Medulla oblongata (tissue), 1 donor: ENCODE results near the gene FRMPD2.
"Not testable (repeated sequence)": the region's sequence is repeated elsewhere in the genome, so short reads cannot be mapped to it uniquely, and the experiment has no call there.

Source experiments
- DNase-seq: peaks from one replicate; pipeline ENCODE4 v3.0.0-alpha.2; 2015; ENCODE audit errors: extremely low spot score

The FRMPD2 gene

DNA sequence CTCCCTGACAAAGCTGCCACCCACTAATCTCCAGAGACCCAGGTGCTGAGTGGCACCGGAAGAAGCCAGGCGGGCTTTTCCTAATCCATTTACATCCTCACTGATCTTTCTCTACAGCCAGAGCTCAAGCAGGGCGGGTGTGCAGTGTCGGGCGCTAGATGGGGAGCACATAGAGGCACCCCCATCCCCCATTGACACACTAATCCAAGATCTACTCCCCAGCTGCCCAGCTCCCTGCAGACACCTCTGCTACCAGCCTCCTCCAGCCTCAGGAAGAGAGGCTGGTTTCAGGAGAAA lies 22.2 kb downstream of the FRMPD2 start:
- DNase-seq = no peak

DNA sequence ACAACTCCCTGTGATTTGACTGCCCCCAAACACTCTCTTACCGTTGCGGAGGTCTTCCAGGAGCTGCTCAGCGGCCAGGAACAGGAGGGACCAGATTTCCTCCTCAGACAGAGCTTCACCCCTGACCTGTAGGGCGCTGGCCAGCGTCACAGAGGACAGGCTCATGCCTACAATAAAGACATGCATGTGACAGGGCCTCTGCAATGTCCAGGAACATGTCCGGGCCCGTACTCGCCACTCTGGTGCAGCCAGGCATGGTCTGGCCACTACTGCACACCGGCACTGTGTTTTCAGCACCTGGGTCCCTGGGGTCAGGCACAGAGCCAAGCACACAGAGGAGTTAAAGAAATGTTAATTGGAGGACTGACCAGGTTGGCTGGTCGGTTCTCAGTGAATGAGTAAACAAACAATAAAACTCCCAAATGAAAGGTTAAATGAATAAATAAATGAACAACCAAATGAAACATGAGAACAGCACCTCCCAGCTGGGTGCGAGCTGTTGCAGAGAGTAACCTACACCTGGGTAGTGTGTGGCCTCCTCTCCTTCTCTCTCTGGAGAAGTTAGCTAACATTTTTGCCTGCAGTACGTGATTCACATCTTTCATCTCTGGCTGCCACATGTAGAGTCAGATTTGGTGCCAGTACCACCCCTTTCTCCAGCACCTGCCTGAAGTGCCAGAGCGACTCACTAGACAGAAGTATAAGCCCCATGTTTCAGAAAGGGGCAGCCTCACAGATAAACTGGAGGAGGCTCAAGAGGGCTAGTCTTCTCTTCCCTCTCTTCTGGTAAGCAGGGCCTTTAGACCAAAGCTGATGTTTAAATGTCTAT lies 22.8 kb downstream of the FRMPD2 start:
- no peak for DNase-seq

DNA sequence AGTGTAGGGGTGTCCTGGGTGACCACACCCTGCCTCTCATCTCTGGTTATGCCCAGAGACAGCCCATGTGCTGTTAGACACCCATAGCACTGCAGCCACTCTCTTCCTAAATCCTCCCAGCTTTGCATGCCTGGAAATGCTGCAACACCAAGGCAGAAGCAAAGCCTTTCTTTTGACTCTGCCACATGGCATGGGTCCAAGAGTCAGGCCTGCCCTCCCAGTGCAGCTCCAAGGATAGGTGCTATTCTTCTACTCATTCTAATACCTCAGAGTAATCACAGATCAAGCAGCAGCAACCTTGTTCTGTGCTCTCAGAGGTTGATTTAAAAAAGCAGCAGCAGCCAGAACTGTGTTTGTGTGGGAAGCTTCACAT lies 23.4 kb downstream of the FRMPD2 start:
- DNase-seq = no peak

DNA sequence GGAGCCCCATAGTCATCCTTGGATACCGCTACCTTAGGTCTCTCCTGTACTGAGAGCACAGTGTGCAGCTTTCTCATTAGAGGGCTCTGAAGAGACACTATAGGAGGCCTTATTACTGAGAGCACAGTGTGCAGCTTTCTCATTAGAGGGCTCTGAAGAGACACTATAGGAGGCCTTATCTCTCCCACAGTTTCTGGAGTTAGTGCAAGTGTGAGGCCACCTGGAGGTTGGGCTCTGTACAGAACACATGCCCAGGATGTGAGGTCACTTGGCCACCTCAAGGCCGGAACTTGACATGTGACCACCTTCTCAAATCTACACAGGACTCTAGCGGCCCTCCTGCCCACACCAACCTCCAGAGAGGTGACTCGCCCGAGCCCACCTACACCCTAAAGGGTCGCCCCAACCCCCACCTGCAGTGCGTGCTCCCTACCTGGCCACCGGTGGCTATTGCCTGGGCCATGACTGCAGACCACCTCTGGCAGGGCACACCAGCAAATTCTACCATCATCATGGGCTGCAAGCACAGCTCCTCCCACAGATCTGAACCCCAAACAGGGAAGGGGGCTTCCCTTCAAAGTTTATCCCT lies 24.6 kb downstream of the FRMPD2 start:
- DNase-seq = no peak

DNA sequence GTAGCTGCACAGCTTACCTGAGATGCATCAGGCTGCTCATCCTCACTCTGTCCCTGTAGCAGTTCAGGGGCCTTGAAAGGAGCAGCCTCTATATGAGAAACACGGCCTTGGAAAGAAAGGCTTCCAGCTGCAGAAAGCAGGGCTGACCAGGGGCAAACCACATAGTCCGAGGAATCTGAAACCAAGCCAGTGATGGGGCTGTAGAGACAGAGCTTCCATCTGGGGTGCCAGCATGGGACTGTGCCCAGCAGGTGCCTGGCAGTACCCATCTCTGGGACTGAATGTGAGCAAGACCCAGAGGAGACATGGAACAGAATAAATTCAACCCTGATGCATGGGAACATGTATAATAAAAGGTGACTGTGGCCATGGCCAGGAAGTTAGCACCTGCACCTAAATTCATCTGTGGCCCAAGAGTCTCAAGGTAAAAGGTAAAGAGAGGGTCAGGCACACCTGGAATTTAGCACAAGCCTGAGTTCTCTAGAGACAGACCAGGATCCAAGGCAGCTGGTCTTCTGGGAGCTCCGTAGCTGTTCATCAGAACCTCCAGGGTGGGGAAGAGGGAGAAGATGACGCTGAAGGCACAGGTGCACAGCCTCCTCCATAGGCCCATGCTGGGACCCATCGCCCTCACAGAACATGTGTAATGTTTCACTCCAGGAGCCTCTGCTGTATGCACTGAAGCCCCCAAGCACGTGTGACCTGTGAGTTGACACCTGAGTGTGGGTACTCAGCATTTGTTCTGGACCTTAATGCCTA lies 25.3 kb downstream of the FRMPD2 start:
- DNase-seq = no peak

DNA sequence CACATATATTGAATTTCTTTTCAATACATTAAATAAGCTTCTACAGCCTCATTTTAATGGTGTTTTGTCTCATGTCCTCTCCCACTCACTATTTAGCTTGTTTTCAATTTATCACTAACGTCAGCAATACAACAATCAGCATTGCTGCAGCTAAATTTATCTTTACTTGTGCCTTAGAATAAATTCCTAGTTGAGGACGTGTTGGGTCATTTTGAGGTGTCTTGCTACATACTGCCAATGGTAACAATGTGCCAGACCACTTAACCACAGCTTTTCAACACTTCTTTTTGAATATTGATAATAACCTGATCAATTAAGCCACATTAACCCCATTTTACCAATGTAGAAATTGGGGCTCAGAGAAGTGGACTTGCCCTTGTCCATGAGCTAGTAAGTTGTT lies 26.0 kb downstream of the FRMPD2 start:
- no peak for DNase-seq

DNA sequence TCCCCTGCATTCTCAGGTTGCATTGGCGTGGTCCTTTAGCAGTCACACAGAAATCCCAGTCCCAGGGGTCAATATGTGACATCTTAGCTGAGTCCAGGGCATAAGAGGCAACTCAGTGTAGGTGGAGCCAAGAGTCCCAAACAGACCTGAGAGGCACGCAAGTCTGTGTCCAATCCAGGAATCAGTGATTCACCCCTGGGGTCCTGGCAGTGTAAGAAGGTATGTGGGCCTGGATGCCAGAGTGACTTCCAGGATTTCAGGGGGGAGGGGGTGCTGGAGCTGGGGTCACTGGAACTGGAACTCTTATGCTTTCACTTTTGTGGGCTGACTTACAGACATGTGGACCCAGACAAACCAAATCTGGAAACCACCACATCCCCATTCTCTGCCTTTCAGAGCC lies 26.8 kb downstream of the FRMPD2 start:
- no peak for DNase-seq

DNA sequence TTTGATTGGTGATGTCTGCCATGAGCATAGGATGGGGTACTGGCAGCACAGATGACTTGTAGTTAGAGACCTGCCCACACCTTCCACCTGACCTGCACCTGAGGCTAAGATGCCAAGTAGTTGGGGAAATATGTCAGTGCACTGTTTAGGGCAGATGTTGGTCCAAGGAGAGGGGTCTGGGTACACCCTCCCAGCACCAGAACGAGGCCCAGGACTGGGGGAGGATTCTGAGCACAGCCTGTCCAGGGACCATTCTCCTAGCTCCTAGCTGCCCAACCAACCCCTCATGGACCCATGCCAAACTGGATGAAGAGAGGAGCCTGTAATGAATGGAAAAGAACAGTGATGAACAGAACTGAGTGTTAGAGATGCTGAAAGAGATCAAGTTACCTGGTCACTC lies 28.0 kb downstream of the FRMPD2 start:
- no peak for DNase-seq

DNA sequence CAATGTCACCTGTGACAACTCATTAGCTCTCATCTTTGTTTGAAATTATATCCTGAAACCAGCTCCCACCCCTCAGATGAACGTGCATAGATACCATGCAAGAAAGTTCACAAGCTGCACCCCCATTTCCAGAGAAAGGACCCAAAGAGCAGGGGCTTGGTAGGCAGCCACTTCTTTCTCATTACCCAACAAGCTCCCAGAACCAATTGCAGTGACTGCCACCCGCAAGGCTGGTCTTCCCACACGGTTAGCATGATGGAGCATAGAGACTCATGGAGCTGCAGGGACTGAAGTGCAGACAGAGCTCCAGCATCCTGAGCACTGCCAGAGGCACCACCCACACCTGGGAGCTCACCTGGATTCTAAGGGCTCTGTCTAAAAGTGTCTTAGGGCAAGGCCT lies 28.5 kb downstream of the FRMPD2 start:
- no peak for DNase-seq

DNA sequence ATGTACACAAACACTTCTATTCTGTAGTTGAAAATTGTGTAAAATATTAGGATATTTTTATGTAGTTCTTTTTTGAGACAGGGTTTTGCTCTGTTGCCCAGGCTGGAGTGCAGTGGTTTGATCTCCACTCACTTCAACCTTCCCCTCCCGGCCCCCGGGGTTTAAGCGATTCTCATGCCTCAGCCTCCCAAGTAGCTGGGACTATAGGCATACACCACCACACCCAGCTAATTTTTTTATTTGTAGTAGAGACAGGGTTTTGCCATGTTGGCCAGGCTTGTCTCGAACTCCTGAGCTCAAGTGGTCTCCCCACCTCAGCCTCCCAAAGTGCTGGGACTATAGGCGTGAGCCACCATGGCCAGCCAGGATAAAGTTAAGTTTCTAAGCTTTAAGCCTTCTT lies 30.6 kb downstream of the FRMPD2 start:
- not testable (repeated sequence) for DNase-seq

DNA sequence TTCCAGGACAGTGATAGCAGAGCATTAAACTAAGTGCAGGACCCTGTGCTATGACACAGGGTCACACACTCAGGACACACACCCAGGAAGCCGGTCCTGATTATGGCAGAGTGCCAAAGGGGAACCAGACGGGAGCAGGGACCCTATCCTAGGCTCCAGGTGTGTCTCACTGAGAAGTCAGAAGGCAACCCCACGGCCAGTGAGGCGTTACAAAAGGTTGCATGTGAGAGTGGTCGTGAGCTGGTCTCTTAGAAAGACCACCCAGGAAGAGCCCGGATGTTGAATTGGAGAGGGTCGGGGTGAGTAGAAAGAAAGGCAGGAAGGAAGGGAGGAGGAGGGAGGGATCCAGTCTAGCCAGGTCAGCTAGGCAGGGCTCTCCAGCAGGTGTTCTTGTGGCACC lies 31.0 kb downstream of the FRMPD2 start:
- DNase-seq = no peak

DNA sequence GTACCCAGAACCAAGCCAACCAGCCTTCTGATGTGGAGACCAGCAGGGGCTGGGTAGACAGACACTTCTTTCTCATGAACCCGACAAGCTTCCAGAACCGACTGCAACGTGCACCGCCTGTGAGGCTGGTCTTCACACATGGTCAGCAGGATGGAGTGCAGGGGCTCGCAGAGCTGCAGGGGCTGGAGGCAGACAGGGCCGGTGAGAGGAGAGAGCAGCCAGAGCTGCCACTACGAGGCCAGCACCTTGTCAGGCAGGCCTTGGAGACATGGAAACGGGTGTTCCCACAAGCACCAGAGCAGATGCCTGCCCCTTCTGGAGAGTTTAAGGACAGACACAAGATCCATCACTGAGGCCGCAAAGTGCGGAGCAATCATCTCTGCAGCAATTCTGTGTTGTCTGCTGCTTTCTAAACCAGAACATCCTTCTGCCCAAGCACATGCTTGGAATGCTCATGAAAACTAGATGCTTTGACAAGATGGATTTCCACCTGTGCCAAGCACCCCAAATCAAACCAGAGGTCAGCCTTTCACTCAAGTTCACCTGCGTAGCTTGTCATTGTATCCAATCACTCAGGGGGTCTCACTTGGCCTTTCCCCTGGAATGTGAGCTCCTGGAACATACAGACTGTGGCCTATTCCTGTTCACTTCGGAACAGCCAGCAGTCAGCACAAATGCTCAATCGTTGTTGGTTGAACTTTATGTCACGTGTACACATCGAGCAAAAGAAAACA lies 32.2 kb downstream of the FRMPD2 start:
- DNase-seq = no peak

DNA sequence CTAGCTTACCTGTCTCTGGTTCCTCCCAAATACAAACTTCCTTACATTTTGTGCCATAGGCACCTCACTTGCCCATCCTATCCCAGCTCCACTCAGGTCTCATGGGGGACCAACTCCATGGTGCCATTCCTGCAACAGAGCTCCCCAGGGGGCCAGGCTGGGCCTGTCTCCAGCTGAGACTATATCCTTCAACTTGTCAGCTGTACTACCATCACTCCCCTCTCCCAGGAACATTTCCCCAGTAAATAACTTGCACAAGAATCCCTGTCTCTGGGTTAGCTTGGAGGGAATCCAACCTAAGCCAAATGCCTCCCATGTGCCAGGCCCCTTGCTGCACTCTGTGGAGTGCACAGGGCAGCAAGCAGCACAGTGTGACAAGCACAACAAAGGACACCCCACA lies 33.2 kb downstream of the FRMPD2 start:
- DNase-seq = no peak

DNA sequence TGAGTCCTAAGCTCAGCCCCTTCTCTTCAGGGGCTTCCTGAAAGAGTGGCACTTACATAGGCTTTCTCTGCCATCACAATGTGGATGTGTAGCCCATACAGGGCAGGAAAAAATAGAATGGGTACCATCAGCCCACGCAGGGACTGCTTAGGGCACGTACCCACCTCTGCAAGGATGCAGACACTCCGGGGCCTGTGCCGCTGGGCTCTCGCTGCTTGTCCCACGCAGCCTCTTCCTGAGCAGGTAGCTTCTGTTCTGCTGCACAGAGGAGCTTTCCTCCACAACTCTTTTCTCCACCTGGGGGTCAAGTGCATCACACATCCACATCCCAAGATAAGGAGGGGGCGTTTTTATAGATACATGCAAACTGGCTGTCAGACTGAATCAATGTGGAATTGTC lies 34.3 kb downstream of the FRMPD2 start:
- DNase-seq = no peak

DNA sequence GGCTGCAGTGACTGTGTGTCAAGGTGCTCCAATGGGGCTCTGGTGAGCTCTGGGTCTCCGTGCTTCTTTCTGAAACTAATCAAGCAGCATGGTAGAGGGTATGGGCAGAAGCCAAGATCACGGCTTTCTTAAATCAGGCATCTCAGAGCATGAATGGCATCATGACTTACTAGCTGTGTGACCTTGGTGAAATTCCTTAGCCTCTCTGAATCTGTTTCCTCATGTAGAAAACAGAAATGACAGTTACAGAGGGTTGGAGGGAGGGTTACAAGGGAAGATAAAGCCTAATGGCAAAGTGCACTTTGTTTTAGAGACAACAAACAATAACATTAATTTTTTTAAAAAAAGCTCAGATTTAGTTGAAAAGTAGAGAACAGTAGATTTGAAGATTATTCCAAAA lies 34.9 kb downstream of the FRMPD2 start:
- DNase-seq = no peak

DNA sequence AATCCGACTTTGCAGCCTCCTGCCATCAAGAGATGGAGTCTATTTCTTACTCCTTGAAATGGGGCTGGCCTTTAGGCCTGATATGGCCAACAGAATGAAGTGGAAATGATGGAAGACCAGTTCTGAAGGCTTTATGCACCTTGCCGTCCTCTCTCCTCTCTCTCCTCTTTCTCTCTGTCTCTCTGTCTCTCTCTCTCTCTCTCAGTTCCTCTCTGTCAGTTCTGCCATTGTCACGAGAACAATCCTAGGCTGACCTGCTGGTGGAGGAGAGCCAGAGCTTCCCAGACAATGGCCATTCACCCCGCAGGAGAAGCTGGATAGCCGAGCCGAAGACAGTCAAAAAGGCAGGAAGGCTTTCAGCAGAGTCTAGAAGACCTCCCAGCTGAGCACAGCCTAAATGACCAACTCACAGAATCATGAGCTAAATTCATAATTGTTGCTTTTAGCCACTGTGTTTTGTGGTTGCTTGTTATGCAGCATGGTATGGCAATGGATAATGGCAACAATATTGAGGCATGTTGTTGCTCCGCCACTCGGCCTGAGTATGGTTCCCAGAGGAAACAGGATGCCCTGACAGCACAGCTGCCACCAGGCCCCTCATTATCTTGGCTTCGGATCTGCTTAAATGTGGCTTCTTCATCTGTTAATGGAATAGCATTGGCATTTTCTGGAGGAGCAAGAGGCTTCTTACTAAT lies 35.5 kb downstream of the FRMPD2 start:
- peak; percentile 60 for DNase-seq

DNA sequence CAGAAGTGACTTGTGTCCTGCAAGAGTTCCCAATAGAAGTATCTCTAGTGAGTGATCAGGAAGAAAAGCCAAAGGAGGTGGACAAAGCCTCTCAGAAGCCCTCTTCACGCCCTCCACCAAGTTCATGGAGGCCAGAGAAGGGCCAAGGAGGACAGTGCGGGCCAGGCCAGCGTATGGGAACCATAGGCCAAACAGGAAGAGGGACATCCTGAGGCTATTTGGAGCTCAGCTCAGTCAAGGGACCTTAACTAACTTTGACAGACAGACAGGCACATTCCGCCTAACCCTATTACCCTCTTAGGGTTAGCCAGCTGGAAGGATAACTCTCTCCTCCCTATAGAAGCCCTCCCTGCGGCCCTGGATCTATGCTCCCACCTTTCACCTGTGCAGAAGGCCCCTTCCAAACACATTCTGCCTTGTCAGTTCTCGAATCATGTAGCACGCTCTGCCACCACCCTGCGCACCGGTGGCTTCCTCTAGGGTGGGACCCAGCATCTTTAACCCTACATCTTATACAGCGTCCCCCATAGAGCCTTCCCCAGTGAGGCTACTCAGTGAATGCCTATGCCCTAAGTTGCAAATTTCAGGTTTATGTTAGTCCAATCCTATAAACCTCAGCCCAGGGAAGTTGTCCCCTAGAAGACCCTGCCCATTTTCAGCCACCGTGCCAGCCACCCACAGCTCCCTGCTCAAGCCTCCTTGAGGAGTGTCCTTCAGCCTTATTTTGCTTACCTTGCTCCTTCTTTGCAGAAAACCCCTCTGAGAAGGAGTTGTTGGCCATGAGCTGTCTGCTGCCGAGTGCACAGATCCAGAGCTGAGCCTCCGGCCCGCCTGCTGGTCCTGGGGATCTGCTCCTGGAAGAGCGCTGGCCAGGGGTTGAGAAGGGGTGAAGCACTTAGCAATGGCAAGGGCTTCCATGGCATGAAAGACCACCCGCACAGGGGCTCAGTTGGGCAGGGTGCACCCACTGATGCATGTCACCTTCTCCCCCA lies 36.9 kb downstream of the FRMPD2 start:
- no peak for DNase-seq

DNA sequence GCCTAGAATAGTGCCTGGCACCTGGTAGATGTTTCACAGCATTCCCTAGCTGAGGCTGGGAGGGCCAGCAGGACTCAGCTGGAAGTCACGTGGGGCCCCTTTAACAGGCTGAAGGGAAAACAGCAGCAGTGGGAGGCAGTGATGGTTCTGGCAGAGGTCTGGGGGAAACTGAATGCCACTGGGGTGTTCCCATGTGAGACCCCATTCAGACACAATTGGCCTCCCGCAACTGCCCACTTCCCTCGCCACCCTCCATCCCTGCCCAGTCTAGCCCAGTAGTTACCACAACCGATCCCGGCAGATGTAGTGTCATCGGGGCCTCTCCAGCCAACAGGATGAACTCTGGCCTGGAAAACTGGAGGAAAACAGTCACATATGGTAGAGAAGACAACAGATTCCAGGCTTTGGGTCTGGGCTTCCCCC lies 38.3 kb downstream of the FRMPD2 start:
- no peak for DNase-seq

DNA sequence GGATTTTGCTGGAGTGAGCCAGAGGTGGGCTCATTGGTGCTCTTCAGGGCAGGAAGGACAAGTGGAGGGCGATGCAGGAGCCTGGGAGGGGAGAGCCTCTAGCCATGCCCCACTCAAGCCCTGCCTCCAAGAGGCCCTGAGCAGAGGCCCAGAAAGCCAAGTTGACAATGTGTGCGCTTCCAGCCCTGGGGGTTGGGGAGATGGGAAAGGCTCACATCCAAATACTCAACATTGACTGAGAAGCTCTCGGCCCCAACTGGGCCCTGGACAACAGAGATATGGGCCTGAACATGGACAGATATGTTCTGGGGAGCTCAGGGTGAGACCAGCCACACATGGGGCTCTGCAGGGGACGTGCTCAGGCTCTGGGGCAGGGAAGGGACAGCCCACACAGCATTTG lies 39.0 kb downstream of the FRMPD2 start:
- no peak for DNase-seq

DNA sequence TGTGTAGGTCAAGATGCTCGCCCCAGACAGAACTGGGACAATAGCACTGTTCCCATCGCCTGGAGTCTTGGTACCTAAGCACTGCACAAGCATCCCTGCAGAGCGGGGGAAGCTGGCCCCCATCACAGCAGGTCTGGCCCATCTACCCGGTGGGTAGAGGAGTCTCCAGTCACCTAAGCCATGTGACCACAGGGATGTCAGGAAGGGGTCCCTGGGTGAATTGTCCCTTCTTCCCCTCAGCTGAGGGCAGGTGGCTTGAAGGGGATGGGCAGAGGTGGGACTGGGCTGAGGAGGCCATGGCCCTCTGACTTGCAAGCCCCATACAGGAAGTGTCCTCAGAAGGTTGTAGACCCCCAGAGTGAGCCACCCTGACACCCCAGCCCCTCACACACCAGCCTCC lies 39.7 kb downstream of the FRMPD2 start:
- no peak for DNase-seq

DNA sequence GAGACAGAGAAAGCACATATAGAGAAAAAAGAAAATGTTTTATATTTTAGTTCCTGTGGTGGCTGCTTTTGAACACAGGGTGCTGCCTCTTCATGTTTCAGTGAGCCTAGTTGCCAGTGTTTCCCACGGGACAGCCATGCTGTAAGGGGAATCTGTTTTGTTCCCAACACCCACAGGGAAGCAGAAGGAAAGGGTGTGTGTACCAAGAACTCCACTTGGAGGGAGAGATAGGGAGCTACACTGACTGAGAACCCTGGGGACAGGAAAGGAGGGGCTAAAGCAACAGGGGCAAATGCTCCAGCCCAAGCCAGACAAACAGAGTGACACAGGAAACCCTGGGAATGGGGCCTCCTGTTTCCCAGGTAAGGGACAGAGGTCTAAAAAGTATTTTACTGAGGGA lies 40.2 kb downstream of the FRMPD2 start:
- no peak for DNase-seq
